ENCODE measurements around the gene UPP2. TPM values are rescaled to one million over a fixed set of nuclear protein-coding genes. Genes with fewer than 3 reads are reported as not detected.

The UPP2 gene
- total RNA-seq = not detected
- long read RNA-seq, partial matches to known transcripts = 0 of 1 reads
- long read RNA-seq, other reads (novel, unspliced or antisense) = 1 of 1 reads

DNA sequence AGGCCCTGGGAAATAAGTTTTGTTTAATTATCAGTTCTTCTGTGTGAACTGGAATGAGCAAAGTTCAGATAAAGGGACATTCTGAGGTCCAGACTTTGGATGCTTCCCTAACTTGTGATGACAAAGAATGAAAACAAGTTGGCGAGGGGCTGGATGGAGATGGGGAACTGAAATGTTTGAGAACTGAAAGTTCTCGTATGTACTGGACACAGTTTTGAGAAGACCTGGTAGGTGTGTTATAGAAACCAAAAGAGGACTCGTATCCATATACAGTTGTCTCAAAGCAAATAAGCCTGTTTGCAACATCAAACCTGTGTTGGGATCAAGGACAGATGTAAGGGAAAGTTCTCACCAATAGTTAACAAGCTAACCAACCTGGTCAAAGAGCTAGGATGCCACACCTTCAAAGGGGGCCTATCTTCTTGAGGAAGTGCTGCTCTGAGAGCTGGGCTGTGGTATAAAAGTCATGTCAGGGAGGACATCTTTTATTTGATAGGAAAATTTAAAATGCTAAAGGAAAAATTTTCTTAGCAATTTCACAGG is at the start of gene UPP2:
TSS of gene UPP2 (plus strand) at position 493 of the 543 bp plus-strand sequence. CDS start 188 bp downstream, outside the sequence.
- intact Hi-C loops (cut with DNase I) = no loop called here
- no peak for ATAC-seq
- no peak within 1 kb of the TSS for H3K27ac ChIP-seq
- H3K27me3 ChIP-seq = no peaks in the 10 kb centered on the region
- no peaks in the 10 kb centered on the region for H3K9me3 ChIP-seq
- DNase-seq = no peak
- TF ChIP-seq, protein P1, sequence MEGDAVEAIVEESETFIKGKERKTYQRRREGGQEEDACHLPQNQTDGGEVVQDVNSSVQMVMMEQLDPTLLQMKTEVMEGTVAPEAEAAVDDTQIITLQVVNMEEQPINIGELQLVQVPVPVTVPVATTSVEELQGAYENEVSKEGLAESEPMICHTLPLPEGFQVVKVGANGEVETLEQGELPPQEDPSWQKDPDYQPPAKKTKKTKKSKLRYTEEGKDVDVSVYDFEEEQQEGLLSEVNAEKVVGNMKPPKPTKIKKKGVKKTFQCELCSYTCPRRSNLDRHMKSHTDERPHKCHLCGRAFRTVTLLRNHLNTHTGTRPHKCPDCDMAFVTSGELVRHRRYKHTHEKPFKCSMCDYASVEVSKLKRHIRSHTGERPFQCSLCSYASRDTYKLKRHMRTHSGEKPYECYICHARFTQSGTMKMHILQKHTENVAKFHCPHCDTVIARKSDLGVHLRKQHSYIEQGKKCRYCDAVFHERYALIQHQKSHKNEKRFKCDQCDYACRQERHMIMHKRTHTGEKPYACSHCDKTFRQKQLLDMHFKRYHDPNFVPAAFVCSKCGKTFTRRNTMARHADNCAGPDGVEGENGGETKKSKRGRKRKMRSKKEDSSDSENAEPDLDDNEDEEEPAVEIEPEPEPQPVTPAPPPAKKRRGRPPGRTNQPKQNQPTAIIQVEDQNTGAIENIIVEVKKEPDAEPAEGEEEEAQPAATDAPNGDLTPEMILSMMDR (IDR thresholded peaks at IDR 0.05) = no peak
- no peak within 1 kb of the TSS for H3K4me3 ChIP-seq
- no peaks in the 10 kb centered on the region for H3K4me1 ChIP-seq
- no peaks in the 10 kb centered on the region for H3K36me3 ChIP-seq

DNA sequence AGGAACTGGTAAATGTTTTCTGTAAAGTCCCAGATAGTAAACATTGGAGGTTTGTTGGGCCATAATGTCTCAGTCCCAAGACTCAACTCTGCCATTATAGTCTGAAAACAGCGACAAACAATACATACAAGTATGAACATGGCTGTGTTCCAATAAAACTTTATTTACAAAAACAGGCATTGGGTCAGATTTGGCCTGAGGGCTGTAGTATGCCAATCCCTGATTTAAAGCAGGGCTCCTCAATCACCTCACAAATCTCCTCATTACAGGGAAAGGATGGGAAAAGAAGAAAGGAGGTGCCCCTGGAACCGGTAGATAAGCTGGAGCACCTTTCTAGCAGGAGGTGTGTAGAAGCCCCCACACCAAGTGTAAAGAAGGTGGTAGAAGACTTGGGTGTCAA is 48.9 kb upstream of the UPP2 start:
- Histone ChIP-seq H3K4me3 (no peak overlapping the region), H3K27ac (no peak overlapping the region), H3K27me3 (no peaks in the 10 kb centered on the region), H3K9me3 (no peaks in the 10 kb centered on the region), H3K36me3 (no peaks in the 10 kb centered on the region), H3K4me1 (no peaks in the 10 kb centered on the region)
- DNase-seq (no peak), ATAC-seq (no peak)
- intact Hi-C loops (cut with DNase I) = no loop called here
- TF ChIP-seq, protein P1 (IDR thresholded peaks at IDR 0.05) = no peak

DNA sequence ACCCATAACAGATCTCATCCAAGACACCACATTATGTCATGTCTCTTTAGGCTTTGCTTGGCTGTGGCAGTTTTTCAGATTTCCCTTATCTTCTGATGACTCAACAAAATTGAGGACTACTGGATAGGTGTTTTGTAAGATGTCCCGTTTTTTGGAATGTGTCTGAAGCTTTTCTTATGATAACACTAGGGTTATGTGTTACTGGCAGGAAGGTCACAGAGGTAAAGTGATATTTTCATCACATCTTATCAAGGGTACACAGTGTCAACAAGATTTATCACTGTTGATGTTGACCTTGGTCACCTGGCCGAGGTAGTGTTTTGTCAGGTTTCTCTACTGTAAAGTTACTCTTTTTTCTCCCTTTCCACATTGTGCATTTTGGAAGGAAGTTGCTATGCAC is 44.8 kb upstream of the UPP2 start:
- H3K27me3 ChIP-seq = no peaks in the 10 kb centered on the region
- H3K36me3 ChIP-seq = no peaks in the 10 kb centered on the region
- no peak overlapping the region for H3K27ac ChIP-seq
- ATAC-seq (no peak), DNase-seq (no peak)
- intact Hi-C loops (cut with DNase I) = no loop called here
- no peak overlapping the region for H3K4me3 ChIP-seq
- no peaks in the 10 kb centered on the region for H3K4me1 ChIP-seq
- TF ChIP-seq, protein P1 (IDR thresholded peaks at IDR 0.05) = no peak
- no peaks in the 10 kb centered on the region for H3K9me3 ChIP-seq

DNA sequence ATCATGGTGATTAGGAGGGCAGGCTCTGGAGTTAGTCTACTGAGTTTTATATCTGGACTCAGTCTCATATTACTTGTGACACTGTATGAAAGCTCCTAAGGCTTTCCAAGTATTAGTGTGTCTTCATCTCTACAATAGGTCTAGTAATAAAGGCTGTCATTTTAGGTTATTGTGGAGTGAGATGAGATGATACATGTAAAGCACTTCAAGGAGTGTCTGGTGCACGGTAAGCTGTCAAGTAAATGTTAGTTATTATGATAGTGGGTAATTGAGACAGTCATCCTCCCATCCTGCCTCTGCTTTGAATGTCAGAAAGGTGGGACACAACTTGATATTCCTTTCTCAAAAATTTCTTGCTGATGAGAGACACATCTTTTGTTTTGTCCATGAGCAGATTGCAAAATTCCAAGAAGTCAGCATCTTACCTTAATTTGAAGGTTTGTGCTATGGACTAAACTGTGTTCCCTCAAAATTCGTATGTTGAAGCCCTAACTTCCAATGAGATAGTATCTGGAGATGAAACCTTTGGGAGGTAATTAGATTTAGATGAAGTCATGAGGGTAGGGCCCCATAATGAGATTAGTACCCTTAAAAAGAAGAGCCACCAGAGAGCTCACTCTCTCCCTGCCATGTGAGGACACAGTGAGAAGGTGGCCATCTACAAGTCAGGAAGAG is 41.4 kb upstream of the UPP2 start:
- TF ChIP-seq, protein P1 (IDR thresholded peaks at IDR 0.05) = no peak
- Histone ChIP-seq H3K9me3 (no peaks in the 10 kb centered on the region), H3K36me3 (no peaks in the 10 kb centered on the region), H3K4me1 (no peaks in the 10 kb centered on the region), H3K4me3 (no peak overlapping the region), H3K27ac (no peak overlapping the region), H3K27me3 (no peaks in the 10 kb centered on the region)
- no peak for DNase-seq
- intact Hi-C loops (cut with DNase I) = no loop called here
- no peak for ATAC-seq

DNA sequence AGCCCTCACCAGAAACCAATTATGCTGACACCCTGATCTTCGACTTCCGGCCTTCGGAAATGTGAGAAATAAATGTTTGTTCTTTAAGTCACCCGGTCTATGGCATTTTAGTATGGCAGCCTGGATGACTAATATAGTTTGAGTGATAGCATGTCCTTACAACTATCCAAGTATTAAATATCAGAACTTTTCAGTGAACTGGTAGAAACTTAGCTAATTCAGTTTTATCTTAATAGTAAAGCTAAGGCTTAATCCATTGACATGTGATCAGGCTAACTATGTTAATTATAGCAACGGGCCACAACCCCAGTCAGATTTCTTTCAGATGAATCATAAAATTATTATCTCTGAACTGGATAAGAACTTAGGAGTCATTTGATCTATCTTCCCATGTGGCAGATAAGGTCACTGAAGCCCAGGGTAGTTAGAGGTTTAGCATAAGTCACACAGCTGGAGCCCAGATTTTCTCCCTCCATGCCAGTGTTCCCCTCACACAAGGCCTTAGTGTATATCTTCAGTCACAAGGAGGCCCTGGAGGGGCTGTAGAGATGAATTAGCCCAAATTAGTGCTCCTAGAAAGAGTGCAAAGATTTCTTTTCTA is 40.7 kb upstream of the UPP2 start:
- intact Hi-C loops (cut with DNase I) = no loop called here

More for the DNA sequence above, 40.7 kb upstream of the UPP2 start:
- Histone ChIP-seq H3K36me3 (no peaks in the 10 kb centered on the region), H3K4me1 (no peaks in the 10 kb centered on the region), H3K27me3 (no peaks in the 10 kb centered on the region), H3K9me3 (no peaks in the 10 kb centered on the region), H3K27ac (no peak overlapping the region), H3K4me3 (no peak overlapping the region)
- DNase-seq (no peak), ATAC-seq (no peak)
- TF ChIP-seq, protein P1 (IDR thresholded peaks at IDR 0.05) = no peak
